GM19438 (cell line): ENCODE results near the gene VAC14.

Source experiments
- ATAC-seq: cut with Tn5 transposase; IDR thresholded peaks from one replicate; pipeline ENCODE4 v1.9.1; 2021; ENCODE audit warnings: low read depth; ENCODE audit not compliant: unreplicated experiment

Gene VAC14

GRCh38 chr16:70685061-70685937 is 115.7 kb downstream of the VAC14 start:
- ATAC-seq = no peak

- ATAC-seq = no peak
These were observed 116.6 kb downstream of the VAC14 start for GRCh38 chr16:70684146-70685060.

- ATAC-seq = no peak
These were observed 117.6 kb downstream of the VAC14 start for GRCh38 chr16:70683146-70683944.

GRCh38 chr16:70682239-70683145 is 118.5 kb downstream of the VAC14 start:
- ATAC-seq = no peak

GRCh38 chr16:70681382-70682238 is 119.3 kb downstream of the VAC14 start:
- no peak for ATAC-seq

GRCh38 chr16:70680495-70681381 is 120.2 kb downstream of the VAC14 start:
- ATAC-seq = no peak

- no peak for ATAC-seq
These were observed 121.1 kb downstream of the VAC14 start for GRCh38 chr16:70679671-70680494.

GRCh38 chr16:70678898-70679670 is 121.9 kb downstream of the VAC14 start:
- ATAC-seq = no peak

GRCh38 chr16:70678121-70678897 is 122.6 kb downstream of the VAC14 start:
- no peak for ATAC-seq

- ATAC-seq = no peak
These were observed 123.3 kb downstream of the VAC14 start for GRCh38 chr16:70677499-70678120.

- no peak for ATAC-seq
These were observed 124.1 kb downstream of the VAC14 start for GRCh38 chr16:70676675-70677498.

- no peak for ATAC-seq
These were observed 125.0 kb downstream of the VAC14 start for GRCh38 chr16:70675851-70676513.

- no peak for ATAC-seq
These were observed 126.5 kb downstream of the VAC14 start for GRCh38 chr16:70674221-70675014.
